Midbrain (tissue), 1 donor: ENCODE measurements around the gene CELA2B.
"Not testable (repeated sequence)": the region's sequence is repeated elsewhere in the genome, so short reads cannot be mapped to it uniquely, and the experiment has no call there.

ENCODE experiments used
- DNase-seq: peaks from one replicate; lab custom pipeline; 2025; lab: John Stamatoyannopoulos, UW

CELA2B gene

DNA sequence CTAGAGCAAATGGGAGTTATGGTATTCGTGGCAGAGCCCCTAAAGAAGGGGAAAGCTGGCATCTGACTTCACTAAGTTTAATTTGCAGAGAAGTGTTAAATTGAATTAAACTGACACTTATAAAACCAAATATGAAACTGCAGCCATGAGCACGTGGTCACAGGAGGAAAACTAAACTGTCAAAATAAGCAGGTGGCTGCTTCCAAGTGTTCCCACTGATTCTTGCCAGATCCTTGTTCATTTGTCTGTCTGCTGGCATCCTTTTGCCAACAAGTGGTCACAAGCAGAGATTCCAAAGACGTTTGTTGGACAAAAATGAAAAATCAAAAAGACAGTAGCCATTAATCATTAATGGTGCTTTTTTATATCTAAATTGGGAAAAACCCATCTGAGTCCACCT is 6.5 kb upstream of the CELA2B start:
- DNase-seq, result no peak

DNA sequence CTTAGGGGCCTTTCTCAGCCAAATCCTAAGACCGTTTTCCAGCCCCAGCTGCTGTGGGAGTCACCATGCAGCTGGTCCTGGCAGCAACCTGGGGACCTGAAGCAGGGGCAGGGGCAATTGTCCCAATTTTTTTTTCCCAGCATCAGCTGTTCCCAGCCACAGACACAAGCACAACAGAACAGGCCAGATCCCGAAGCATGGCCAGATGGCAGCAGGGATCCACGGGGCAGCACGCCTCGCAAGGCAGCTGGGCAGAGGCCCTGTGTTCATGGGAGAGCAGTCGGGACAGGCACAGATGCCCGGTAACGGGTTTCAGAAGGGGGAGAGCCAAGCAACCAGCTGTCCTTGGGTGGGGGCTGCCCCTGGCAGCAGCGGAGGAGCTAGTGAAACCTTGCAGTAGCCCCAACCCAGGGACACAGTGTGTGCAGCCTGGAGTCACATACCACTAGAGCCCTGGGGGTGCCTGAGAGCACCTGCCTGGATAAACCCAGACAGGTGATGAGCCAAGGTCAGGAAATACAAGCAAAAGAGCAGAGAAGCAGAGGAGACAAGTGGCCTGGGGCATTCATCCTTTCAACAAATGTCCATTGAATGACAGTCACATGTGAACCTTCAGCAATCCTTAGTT is 6.0 kb upstream of the CELA2B start:
- DNase-seq, result peak; percentile 3

DNA sequence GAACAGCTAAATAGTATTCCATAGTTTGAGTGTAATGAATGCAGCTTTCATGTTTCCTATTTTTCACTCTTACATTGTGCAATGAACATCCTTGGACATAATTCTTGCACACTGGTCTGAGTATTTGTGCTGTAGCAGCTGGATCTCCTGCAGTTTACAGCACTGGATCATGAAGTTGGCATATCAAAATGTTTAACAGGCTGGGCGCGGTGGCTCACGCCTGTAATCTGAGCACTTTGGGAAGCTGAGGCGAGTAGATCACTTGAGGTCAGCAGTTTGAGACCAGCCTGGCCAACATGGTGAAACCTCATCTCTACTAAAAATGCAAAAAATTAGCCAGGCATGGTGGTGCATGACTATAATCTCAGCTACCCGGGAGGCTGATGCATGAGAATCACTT is 4.8 kb upstream of the CELA2B start:
- not testable (repeated sequence) for DNase-seq

DNA sequence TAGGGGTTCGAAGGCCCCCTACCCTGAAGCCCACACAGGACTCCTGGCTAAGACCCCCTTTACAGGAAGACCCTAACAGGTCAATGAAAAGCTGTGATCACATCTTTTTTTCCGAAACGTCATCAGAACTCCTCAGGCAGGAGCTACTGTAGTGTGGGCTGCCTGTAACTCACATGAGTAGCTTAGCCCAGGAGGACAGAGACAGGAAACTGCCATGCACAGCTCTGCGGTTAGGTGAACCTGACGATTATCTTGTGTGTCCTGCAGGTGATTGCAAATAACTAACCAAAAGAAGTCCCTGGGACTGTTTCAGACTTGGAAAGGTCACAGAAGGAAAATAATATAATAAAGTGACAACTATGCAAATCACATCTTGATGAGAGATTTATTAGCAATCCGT is 4.2 kb upstream of the CELA2B start:
- not testable (repeated sequence) for DNase-seq

DNA sequence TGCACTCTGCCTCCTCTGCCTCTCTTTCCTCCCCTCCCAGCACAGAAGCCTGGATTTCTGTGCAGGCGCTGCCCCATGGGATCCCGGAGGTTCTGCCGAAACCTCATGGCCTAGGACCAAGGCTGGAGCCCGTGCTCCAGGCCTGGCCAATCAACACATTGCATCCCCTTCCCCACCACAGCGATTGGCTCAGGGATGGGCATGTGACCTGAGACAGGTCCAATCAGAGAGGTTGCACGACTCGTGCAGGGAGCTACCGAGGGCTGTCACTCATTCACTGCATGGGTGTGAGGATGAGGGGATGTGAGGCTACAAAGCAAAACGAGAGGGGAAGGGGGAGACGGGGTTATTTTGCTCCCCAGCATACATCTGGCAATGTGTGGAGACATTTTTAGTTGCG is 3.3 kb upstream of the CELA2B start:
- no peak for DNase-seq

DNA sequence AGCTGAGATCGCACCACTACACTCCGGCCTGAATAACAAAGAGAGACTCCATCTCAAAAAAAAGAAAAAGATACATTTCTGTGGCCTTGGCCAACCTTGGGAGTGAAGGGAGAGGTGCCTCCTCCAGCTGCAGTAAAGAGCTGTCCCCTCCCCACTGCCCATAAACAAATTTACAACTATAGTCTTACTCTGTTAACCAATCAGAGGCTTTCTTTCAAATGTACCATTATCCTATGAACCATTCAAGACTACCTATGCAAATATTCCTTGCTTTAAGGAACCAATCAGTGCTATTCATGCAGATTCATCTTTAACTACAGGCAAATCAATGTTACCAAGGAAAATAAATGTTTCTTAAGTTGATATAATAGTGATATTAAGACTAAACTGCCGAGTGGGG is 1.0 kb downstream of the CELA2B start:
- DNase-seq, result no peak

DNA sequence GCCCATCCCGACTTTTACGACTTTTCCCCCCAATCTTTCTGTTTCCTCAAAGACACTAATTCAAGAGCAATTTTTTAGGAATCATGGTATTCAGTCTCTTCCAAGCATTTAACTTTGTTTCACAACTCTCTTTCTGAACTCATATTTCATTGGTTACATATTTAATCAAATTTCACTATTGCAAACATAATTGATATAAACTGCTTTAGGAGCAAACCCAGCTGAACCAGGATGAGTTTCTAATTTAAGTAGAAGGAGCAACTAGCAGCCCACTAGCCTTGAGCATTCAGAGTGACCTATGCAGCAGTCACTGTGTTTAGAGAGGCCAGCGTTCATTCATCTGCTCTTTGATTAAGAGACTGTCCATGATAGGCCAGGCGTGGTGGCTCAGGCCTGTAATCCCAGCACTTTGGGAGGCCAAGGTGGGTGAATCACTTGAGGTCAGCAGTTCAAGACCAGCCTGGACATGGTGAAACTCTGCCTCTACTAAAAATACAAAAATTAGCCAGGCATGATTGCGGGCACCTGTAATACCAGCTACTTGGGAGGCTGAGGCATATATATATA is 1.8 kb downstream of the CELA2B start:
- no peak for DNase-seq

DNA sequence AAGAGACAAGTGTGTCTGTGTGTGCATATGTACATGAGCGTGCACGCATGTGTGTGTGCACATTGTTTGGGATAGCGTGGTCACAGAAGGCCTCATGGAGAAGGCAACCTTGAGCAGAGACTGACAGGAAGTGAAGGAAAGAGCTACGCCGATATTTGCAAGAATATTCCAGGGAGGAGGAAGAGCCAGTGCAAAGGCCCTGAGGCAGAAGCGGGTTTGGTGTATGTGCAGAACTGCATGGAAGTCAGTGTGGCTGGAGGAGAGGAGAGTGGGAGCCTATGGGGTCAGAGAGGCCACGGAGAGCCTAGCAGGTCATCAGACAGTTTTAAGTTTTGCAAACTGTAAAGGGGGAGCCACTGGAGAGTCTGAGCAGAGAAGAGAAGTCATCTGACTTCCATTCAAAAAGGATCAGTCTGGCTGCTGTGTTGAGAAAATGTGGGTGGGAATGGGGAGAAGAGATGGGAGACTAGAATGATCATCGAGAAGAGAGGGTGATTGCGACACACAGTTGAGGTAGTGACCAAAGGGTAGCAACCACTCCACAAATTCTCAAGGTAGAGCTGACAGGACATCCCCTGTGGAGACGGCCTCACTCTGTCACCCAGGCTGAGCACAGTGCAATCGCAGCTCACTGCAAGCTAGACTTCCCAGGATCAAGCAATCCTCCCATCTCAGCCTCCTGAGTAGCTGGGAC is 3.9 kb downstream of the CELA2B start:
- no peak for DNase-seq

DNA sequence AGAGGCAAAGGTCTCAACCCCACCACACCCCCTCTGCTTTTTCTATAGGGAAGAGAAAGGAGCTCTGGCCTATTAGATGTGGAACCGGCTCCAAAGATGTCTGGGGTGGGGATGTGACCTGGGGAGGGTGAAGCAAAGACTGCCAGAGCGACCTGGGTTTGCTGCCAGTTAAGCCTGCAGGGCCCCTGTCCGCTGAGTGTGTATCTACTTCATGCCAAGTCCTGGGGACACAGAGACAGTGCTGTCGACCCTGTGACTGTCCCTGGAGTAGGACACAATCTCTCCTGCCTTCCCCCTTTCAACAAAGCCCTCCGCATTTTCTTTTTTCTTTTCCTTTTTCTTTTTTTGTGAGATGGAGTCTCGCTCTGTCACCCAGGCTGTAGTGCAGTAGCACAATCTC is 6.6 kb downstream of the CELA2B start:
- DNase-seq, result not testable (repeated sequence)

DNA sequence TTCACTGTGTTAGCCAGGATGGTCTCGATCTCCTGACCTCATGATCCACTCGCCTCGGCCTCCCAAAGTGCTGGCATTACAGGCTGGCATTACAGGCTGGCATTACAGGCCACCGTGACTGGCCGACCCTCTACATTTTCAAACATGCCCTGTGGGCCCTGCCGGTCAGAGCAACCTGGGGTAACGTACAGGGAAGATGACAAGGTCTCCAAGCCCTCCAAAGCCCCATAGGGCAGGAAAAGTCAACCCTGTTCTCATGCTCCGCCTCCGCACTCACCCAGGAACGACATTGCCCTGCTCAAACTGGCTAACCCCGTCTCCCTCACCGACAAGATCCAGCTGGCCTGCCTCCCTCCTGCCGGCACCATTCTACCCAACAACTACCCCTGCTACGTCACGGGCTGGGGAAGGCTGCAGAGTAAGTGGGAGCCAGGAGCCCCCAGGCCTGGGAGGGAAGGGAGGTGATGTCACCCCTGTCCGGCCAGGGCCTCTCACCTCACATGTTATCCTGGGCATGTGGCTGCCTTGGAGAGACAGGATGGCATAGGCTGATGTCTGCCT is 7.2 kb downstream of the CELA2B start:
- DNase-seq, result not testable (repeated sequence)

DNA sequence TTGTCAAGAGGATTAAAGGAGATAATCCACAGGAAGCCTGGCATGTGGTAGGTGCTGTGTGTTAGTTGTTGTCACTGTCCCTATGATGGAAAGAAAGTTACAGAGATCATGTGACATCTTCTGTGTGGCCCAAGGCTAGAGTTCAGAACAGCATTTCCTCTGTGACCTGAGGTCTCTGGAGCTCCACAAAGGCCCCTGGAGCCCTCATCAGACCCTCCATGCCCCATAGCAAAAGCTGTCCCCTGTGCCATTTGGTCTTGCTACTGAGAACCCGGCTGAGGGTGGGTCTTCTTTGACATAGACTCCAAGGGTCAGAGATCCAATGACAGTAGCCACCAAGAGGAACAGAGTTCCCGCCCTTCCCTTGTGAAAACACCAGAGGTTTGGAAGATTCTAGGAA is 8.1 kb downstream of the CELA2B start:
- no peak for DNase-seq

DNA sequence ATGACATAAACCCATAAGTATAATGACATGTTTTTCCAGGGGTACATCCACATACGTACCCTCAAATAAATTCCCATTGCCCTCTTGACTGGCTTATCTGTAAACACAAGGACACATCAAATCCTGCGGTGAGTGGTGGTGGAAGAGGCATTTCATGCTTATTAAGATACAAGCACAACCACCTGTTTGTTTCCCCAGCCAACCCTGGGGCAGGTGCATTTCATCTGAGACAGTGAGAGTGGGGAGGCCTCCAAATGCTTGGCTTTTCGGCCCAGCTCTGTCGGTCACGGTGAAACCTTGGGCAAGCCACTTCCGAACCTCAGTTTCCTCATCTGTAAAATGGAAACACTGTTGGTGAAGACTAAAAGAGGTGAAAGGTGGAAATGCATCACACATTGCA is 8.5 kb downstream of the CELA2B start:
- not testable (repeated sequence) for DNase-seq

DNA sequence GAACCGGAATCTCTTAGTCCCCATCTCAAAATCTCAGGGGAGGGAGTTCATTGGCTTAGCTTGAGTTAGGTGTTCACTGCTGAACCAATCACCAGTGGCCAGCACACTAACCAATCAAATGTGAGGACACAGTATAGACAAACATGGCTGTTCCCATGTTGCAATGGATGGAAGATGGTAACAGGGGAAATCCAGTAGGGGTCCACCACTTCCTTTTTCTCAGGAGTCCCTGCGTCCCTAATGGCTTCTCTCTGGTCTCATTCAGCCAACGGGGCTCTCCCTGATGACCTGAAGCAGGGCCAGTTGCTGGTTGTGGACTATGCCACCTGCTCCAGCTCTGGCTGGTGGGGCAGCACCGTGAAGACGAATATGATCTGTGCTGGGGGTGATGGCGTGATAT is 9.7 kb downstream of the CELA2B start:
- no peak for DNase-seq

DNA sequence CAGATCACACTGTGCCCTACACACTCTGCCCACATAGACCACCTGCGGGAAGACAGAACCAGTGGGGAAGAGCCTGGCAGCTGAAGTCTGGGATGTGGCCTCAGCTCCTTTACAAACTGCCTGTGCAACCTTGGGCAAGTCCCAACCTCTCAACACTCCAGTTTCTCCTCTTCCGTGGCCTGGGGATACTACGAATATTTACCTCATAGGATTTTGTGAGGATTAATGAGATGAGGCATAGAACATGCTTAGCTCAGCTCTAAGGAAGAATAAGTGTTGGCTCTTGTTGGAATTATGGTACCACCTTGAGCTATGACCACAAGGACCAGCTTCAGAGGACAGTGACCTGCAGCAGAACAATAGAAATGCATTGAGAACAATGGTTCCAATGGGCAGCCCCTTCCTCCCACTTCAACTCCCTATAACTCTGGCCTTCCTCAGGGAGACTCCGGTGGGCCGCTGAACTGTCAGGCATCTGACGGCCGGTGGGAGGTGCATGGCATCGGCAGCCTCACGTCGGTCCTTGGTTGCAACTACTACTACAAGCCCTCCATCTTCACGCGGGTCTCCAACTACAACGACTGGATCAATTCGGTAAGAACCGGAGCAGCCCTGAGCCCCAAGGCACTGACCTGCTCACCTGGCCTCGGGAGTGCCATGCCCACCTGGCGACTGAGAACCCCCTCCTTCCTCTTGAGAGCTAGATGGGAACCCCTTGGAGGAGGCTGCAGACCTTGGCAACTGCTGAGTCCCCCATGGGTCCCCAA is 11.1 kb downstream of the CELA2B start:
- not testable (repeated sequence) for DNase-seq

DNA sequence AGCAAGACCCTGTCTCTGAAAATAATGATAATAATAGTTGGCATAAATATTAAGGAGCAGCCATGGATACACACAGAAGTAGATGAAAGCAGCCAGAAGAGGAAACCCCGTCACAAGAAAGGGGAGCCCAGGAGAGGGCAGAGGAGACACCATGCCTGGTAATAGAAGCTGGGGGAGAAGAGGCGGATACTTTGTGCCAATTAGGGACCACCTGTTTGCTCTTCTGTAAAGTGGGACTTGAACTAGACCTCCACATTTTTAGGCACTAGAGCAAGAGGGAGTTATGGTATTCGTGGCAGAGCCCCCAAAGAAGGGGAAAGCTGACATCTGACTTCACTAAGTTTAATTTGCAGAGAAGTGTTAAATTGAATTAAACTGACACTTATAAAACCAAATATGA is 12.5 kb downstream of the CELA2B start:
- DNase-seq, result no peak

DNA sequence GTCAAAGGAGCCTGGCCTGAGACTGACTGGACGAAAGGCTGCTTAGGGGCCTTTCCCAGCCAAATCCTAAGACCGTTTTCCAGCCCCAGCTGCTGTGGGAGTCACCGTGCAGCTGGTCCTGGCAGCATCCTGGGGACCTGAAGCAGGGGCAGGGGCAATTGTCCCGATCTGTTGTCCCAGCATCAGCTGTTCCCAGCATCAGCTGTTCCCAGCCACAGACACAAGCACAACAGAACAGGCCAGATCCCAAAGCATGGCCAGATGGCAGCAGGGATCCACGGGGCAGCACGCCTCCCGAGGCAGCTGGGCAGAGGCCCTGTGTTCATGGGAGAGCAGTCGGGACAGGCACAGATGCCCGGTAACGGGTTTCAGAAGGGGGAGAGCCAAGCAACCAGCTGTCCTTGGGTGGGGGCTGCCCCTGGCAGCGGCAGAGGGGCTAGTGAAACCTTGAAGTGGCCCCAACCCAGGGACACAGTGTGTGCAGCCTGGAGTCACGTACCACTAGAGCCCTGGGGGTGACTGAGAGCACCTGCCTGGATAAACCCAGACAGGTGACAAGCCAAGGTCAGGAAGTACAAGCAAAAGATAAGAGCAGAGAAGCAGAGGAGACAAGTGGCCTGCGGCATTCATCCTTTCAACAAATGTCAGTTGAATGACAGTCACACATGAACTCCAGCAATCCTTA is 13.3 kb downstream of the CELA2B start:
- peak; percentile 21 for DNase-seq

DNA sequence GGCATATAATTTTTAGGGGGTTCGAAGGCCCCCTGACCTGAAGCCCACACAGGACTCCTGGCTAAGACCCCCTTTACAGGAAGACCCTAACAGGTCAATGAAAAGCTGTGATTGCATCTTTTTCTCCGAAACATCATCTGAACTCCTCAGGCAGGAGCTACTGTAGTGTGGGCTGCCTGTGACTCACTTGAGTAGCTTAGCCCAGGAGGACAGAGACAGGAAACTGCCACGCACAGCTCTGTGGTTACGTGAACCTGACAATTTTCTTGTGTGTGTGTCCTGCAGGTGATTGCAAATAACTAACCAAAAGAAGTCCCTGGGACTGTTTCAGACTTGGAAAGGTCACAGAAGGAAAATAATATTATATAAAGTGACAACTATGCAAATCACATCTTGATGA is 15.1 kb downstream of the CELA2B start:
- DNase-seq, result not testable (repeated sequence)

DNA sequence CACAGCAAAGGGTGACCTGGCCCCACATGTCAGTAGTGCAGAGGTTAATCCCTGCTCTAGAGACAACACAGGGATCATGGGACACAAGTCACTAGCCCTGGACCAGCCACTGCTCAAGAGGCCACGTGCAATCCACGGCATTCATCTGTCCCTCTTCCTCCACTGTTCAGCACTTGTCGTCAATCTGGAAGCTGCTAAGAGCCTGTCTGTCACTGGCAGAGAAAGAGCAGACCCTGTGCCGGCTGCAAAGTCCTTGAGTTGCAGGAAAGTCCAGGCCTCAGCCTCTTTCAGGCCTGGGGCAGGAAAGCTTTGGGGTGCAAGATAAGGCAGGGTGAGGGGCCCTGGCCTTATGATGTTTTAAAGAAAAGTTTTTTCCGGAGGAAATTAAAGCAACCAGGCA is 16.7 kb downstream of the CELA2B start:
- DNase-seq, result no peak

DNA sequence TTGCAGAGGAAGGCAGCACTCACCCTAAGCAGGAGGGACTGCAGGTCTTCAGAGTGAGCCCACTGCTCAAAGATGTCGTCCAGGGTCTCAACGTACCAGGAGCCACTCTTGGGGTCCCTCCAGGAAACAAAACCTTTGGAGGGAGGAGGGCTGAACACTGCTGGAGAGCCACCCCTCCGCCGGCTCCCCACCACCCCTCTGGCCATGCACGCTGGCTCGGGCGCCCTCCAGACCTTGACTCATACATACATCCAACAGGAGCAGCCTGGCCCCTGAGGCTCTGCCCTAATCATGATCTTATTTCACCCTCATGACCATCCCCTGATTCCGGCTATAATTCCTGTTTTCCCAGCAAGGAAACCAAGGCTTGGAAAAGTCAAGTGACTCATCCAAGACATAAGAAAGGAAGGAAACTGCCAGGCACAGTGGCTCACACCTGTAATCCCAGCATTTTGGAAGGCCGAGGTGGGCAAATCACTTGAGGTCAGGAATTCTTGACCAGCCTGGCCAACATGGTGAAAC is 18.0 kb downstream of the CELA2B start:
- no peak for DNase-seq

DNA sequence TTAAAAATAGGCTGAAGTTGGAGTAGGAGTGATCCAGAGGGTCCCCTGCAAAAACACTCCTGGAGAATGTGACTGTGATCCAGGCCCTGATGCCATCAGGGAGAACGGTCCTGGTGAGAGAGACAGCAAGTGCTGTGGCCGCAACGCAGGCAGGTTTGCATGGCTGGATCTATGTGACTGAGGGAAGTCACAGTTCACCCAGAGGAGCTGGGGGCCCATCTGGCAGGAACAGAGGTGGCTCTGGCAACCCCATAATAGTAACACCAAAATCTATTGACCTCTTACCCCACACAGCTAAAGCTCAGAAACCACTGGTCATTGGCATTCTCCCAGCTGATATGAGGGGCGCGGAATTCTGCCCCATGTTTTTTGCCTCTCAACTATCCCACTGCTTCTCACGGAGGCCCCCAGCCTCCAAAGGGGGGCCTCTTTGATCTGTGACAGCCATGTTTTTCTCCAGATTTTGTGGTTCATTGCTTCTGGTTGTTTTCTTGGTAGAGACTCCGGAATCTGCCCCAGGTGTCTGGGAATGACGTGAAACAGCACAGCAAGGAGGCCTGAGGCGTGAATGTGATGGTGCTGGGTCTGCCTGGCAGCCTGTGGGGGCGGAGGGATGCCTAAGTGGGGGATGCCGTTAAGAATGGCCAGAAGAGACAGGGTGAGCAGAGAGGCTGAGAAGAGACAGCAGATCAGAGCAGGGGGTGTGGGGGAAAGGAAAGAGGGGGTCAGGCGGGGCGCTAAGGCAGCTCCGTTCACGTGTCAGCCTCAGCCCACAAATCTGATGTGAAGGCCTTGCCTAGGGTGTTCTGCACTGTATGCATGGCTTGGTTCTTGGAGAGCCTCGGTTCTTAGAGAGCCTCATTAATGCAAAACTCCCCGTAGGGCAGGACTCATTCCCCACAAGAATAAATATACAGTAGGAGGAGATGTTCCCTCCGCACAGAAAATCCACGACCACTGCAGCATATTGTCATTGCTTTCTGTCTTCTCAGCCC is 24.6 kb downstream of the CELA2B start:
- no peak for DNase-seq
